GM19238 (cell line): ENCODE results near the gene MYMK.
"Not testable (repeated sequence)": the region's sequence is repeated elsewhere in the genome, so short reads cannot be mapped to it uniquely, and the experiment has no call there.

Source experiments
- DNase-seq: peaks from one replicate; pipeline ENCODE4 v3.0.0; 2011; ENCODE audit warnings: low spot score; ENCODE audit not compliant: insufficient read length

Gene MYMK, protein sequence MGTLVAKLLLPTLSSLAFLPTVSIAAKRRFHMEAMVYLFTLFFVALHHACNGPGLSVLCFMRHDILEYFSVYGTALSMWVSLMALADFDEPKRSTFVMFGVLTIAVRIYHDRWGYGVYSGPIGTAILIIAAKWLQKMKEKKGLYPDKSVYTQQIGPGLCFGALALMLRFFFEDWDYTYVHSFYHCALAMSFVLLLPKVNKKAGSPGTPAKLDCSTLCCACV

DNA sequence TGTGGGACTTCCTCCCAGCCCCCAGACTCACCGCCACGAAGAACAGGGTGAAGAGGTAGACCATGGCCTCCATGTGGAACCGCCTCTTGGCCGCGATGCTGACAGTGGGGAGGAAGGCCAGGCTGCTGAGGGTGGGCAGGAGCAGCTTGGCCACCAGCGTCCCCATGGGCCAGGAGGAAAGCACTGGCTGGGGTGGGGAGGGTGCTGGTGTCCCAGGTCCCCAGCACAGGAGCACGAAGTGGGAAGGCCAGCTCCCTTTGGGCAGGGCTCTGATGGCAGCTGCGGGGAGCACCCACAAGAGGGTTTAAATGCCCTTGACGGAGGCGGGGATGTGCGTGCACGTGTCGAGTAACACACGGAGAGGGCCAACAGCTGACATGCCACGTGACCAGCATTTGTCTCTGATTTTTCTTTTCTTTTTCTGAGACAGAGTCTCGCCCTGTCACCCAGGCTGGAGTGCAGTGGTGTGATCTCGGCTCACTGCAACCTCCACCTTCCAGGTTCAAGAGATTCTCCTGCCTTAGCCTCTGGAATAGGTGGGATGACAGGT lies at the start of gene MYMK:
Gene MYMK (minus strand): TSS at position 281 of the 550 bp plus-strand sequence. CDS start 115 bp downstream, at position 166.
- DNase-seq, result no peak

DNA sequence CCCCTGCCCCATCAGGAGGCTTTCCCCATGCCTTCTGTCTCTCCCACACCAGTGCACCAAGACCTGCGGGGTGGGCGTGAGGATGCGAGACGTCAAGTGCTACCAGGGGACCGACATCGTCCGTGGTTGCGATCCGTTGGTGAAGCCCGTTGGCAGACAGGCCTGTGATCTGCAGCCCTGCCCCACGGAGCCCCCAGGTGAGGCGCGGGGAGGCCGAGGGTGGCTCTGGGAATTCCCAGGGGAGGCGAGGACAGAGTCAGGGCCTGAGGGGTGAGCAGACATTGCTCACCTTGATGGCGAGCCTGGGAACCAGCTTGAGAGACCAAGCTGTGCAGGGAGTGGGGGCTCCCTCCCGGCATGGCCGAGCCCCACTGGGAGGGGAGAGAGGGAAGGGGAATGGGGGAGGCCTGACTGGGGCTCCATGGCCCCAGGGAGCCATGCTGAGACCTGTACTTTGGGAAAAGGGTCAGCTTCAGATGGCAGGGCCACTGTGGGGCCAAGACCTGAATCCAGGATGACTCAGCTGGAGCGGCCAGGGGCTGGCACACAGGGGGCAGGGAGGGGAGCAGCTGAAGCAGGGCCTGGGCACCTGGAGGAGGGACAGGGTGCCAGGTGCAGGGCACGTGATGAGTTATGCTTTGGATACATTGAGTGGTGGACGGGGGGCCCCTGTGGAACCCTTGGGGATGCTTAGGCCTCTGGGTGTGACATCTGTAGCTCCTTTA lies 49.2 kb upstream of the MYMK start:
- no peak for DNase-seq

DNA sequence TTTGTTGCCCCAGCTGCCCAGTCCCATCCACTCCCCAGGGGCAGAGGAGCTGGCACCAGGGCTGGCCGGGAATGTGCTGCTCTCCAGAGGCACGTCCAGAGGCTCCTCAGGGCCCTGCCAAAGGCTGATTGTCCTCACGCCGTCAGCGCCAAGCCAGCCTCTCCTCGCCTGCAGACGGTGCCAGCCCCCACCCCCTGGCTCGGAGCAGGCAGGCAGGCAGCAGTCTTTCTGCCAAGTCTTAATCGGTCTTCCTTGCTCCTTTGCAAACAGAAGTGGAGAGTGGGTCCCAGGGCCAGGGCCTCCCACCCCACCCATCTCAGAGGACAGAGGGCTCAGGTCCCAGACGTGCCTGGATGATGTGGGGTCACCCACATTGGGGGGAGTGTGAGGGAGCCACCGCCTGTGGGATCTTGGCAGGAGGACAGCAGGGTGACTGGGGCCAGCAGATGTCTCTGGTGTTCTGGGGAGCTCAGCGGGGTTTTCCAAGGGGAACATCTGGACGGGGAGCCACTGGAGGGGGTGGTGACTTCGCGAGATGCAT lies 48.1 kb upstream of the MYMK start:
- DNase-seq, result no peak

DNA sequence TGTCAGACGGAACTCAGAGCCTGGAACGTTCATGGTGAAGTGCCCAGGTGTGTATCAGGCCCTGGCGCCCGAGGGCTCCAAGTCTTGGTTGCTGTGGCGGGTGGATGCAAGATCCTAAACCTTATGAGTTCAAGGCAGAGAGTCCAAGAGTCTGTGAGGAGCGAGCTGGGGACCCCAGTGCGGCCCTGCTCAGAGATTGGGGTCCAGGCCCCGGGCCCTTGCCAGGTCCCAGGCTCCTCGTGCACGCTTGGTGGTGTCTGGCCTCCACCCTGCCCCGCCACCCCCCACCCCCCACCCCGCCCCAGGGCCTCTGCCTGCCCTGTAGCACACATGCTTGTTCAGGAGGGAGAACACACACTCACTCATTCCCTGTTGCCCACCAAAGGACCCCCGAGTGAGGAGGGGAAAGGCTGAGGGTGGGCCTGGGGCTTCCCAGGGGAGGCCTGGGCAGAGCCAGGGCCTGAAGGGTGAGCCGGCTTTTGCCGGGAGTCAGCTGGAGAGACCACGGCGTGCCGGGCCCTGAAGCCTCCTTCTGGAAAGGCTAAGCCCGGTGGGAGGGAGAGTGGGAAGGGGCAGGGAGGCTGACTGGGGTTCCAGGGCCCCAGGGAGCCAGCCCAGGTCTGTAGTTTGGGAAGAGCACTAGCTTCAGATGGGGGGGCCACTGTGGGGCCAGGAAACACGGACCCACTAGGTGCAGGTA lies 47.3 kb upstream of the MYMK start:
- no peak for DNase-seq

DNA sequence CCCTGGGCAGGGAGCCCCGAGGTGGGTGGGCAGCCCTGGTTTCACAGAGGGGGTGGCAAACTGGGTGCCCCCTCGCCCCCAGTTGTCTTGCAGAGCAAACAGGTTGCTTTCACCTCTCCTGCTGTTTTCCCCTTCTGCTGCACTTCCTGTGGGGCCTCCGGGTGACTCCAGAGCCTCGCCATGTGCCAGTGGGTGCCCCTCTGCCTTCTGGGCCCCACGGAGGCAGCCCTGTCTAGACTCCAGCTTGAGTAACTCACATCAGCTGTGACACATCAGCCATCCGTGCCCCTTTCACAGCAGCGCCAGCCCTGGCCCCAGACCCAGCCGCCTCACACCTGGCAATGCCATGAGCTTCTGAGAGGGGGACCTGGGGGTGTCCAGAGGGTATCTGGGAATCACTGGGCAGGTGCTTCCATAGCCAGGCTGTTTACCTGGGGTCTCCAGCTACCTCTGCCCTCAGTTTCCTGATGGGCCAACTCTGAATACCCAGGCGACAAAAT lies 46.7 kb upstream of the MYMK start:
- no peak for DNase-seq

DNA sequence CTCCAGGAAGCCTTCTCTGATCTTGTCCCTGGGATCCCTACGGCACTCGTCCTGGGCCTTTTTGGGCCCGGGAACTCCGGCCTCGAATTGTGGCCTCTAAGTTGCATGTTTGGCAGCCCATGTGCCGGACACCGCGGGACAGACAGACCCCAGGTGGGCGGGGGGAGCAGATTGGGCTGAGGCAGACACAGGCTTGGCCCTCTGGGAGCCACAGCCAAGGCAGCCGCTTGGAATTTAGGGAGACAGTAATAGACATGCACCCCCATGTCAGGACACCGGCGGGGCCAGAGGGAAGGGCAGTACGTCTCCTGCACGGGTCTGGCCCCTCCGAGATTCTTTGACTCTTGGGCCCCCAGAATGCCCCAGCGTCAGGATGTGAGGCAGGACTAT lies 45.9 kb upstream of the MYMK start:
- DNase-seq, result no peak

DNA sequence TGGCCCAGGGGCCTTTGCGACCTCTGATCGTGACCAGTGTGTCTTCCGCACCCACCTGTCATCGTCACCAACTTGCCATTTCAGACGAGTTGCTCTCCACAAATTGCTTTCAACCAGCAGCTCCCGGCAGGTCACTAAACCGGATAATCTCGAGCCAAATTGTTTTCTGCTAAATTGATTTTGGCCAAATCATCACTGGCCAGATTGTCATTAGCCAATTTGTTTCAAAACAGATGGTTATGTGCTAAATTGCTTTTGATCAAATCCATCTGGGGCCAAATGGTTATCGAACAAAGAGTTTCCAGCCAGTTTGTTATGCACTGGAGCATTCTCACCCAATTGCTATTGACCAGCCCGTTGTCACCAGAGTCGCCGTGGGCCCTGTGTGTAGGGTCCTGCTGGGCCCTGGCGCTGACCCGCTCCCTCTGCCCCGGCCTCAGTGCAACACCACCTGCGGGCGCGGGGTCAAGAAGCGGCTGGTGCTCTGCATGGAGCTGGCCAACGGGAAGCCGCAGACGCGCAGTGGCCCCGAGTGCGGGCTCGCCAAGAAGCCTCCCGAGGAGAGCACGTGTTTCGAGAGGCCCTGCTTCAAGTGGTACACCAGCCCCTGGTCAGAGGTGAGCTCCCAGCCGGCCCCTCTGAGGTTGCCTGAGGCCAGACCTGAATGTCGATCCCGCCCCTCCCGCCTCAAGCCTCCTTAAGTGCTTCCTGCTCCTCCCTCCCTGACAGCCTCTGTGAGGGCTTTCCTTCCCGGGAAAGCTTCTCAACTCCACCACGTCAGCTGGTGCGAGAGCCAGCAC lies 45.3 kb upstream of the MYMK start:
- DNase-seq, result no peak

DNA sequence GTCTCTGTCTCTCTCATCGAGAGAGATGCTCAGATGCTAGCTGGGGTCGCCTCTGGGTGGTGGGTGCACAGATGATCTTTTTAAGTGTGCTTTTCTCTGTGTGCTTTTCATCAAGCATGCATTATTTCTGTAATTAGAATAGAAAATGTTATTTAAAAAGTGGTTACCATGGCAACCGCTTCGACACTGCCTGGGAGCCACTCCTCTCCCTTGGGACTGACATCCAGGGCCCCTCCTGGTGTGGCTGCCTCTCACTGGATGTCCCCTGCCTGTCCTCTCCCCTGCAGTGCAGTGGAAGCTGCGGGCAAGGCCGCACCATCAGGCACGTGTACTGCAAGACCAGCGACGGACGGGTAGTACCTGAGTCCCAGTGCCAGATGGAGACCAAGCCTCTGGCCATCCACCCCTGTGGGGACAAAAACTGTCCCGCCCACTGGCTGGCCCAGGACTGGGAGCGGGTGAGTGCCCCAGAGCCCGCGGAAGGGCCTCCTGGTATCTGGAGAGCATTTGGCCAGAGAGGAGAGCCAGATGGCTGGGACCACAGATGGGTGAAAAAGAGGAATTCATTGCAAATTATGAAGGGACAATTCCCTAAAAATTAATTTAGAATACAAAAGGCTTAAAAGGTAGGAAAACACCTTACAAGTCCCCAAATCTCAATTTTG lies 44.5 kb upstream of the MYMK start:
- DNase-seq, result no peak

DNA sequence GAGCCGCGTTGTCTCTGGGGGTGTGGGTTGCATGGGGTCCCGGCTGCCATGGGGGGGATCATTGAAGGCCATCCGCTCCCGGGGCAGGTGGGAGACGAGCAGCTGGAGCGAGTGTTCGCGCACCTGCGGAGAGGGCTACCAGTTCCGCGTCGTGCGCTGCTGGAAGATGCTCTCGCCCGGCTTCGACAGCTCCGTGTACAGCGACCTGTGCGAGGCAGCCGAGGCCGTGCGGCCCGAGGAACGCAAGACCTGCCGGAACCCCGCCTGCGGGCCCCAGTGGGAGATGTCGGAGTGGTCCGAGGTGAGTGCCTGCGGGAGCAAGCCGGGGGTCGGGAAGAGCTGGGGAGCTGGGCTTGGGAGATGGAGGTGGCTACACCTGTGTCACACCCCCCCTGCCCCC lies 43.4 kb upstream of the MYMK start:
- DNase-seq, result no peak

DNA sequence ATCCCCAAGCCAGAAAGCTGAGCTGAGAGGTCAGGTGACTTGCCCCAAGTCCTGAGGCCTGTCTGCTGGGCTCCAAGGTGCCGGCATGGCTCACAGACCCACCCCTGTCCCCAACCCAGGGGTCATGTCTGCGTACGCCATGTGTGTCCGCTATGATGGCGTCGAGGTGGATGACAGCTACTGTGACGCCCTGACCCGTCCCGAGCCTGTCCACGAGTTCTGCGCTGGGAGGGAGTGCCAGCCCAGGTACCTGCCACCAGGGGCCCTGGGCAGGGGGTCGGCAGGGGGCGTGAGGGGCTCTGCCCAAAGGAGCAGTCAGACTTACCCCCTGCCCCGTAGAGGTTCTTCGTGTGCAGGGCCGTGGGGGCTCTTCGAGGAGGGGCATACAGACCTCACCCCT lies 42.1 kb upstream of the MYMK start:
- no peak for DNase-seq

DNA sequence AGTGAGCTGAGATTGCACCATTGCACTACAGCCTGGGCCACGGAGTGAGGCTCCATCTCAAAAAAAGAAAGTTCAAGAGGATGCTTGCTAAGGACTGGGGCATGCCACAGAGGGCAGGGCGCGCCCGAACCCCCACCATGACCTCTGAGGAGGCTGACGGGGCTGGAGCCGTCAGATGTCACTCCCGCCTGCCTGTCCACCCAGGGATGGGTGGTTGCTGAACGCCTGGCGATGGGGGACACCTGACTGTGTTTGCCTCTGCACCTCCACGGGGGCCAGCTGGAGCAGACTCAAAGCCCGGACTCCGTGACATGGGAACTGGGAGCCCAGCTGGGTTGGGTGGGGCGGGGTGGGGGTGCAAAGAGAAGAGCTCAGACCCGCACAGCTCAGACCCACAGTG lies 41.6 kb upstream of the MYMK start:
- DNase-seq, result no peak

DNA sequence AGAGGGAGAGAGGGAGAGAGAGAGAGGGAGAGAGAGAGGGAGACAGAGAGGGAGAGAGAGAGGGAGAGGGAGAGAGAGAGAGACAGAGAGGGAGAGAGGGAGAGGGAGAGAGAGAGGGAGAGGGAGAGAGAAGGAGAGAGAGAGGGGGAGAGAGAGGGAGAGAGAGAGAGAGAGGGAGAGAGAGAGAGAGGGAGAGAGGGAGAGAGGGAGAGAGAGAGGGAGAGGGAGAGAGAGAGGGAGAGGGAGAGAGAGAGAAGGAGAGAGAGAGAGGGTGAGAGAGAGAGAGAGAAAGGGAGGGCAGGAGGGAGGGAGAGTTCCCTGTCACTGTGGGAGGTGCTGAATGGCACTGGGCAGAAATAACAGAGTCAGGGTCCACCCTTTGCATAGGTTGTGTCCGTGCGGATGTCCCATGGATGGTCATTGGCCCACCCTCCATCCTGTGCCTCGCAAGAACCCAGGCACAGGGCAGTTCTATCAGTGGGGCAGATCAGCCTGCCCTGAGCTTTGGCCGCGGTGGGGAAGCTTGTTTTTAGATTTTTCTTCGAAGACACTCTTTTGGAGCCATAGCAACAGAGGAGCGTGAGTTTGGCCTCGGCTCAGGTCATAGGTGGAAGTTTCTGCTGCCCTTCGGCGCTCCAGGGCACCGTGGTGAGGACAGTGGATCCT lies 39.8 kb upstream of the MYMK start:
- no peak for DNase-seq

DNA sequence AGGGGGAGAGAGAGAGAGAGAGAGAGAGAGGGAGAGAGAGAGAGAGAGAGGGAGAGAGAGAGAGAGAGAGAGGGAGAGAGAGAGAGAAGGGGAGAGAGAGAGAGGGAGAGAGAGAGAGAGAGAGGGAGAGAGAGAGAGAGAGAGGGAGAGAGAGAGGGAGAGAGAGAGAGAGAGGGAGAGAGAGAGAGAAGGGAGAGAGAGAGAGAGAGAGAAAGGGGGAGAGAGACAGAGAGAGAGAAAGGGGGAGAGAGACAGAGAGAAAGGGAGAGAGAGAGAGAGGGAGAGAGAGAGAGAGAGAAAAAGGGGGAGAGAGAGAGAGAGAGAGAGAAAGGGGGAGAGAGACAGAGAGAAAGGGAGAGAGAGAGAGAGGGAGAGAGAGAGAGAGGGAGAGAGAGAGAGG lies 39.1 kb upstream of the MYMK start:
- DNase-seq, result not testable (repeated sequence)

DNA sequence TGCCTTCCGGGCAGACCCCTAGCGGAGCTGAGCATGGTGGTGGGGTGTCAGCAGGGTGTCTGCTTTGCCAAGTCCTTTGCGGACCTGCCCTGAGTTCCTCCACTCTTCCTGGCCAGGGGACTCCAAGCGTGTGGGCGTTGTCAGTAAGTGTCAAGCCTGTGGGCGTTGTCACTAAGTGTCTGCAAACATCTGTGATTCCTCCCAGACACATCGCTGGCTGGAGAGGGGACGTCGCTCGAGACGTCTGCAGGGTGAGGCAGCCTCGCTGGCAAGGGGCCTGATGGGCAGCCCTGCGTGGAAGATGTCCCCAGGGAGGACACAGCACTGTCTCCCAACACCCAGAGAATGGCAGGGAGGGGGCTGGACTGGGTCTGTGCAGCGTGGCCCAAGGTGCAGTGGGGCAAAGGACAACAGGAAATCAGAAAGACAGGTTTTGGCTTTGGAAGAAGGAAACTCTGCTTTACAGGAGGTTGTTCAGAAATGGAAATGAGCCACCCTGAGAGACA lies 38.6 kb upstream of the MYMK start:
- DNase-seq, result no peak

DNA sequence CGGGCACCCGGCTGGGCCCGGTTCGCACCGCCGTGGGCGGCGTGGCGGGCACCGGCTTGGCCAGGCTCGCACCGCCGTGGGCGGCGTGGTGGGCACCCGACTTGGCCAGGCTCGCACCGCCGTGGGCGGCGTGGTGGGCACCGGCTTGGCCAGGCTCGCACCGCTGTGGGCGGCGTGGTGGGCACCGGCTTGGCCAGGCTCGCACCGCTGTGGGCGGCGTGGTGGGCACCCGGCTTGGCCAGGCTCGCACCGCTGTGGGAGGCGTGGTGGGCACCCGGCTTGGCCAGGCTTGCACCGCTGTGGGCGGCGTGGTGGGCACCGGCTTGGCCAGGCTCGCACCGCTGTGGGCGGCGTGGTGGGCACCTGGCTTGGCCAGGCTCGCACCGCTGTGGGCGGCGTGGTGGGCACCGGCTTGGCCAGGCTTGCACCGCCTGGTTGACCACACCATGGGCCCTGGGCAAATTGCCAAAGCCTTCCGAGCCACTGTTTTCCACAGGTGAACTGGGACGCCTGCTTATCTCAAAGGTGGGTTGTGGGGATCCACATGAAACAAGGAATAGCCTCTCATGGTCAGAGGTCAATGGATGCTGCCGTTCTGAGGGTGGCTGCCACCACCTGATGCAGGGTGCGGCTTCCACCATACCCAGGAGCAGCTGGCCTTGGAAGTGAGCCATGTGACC lies 38.0 kb upstream of the MYMK start:
- DNase-seq, result no peak

DNA sequence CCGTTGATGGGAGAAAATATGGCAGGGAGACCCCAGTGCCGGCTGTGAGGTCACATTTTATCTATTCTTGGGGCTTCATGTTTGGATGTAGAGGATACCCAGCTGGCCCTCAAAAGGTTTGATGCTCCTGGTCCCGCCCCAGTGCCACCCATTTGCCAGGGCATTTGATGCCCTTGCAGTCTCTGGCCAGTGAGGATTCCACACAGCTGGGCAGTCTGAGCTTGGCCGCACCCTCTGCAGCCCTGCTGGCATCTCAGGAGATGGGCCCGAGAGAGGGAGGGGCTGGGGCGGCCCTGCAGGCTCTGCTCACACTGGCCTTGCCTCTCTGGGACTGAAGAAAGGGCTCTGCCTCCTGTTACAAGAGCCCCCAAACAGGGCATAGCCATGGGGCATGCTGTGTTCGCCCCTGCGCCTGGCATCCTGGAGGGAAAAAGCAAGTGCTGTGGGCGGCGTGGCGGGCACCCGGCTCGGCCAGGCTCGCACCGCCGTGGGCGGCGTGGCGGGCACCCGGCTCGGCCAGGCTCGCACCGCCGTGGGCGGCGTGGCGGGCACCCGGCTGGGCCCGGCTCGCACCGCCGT lies 37.3 kb upstream of the MYMK start:
- no peak for DNase-seq

DNA sequence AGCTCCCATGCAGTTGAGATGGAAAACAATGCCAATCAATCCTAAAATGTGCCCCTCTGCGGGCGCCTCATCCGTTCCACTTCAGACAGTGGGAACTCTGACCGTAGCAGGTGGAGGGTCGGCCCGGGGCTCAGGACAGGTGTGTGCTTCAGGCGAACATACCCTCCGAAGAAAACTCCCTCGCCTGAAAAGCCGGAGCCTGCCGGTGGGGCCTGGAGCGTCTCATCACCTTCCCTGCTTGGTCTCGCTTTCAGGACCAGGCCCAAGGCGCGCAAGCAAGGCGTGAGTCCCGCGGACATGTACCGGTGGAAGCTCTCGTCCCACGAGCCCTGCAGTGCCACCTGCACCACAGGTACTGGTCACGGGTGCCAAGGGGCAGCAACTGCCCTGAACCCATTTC lies 36.2 kb upstream of the MYMK start:
- no peak for DNase-seq

DNA sequence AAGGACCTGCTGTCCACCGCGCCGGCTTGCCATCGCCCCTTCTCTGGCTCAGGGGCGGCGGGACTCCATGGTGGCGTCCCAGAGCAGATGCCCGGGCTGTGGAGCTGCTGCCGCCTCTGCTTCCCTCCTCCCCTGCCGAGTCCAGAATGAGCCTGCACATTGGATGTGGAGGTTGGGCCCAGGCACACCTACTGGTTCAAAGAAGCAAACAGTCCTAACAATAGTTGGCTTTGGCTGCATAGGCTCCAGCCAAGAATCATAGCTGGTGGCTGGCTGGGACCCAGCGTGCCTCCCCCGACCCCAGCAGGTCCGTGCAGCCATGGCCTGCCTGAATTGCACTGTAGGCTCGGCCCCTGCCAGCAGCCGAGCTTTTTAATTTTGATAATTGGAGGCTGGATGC lies 35.6 kb upstream of the MYMK start:
- DNase-seq, result no peak
